Bronchial epithelial cell (primary cell): ENCODE results near the gene NFIC. TPM values are rescaled to one million over a fixed set of nuclear protein-coding genes. Genes with fewer than 3 reads are reported as not detected.
A peak's percentile ranks its signal among the peaks of the same experiment; 100 is the strongest.
"Not testable (repeated sequence)": the region's sequence is repeated elsewhere in the genome, so short reads cannot be mapped to it uniquely, and the experiment has no call there.

Experiments used
- DNase-seq: peaks from one replicate; pipeline ENCODE4 v3.0.0-alpha.2; 2010; ENCODE audit warnings: low read depth
- FAIRE-seq: peaks from 2 replicates; lab custom pipeline; 2011; peaks lifted over from hg19 to GRCh38; lab: Jason Lieb, UNC
- H3K27me3 ChIP-seq: 2 replicates; pipeline ENCODE4 v1.5.1; 2011; ENCODE audit warnings: low read length; ENCODE audit not compliant: control insufficient read depth, insufficient read depth
- H3K36me3 ChIP-seq: 2 replicates; pipeline ENCODE4 v1.5.1; 2011; ENCODE audit warnings: low read length; ENCODE audit not compliant: control insufficient read depth, insufficient read depth
- H3K4me3 ChIP-seq: 2 replicates; pipeline ENCODE4 v1.5.1; 2011; ENCODE audit warnings: mild to moderate bottlenecking, low read depth, low read length, control low read depth
- total RNA-seq: library from RNA; depleted of rRNA; stranded (reverse); fragments of >200 nt; gene quantifications from 2 replicates; pipeline ENCODE4 v1.2.1, GENCODE V29; 2014
- TF ChIP-seq, protein P1 (sequence below): IDR thresholded peaks from 2 replicates; pipeline ENCODE4 v1.5.1; 2011; ENCODE audit warnings: mild to moderate bottlenecking, moderate library complexity, low read length, control low read depth, inconsistent platforms; ENCODE audit not compliant: insufficient read depth, severe bottlenecking

Gene NFIC
- total RNA-seq, 1 donor from 2014 or later: 17.6 TPM

DNA sequence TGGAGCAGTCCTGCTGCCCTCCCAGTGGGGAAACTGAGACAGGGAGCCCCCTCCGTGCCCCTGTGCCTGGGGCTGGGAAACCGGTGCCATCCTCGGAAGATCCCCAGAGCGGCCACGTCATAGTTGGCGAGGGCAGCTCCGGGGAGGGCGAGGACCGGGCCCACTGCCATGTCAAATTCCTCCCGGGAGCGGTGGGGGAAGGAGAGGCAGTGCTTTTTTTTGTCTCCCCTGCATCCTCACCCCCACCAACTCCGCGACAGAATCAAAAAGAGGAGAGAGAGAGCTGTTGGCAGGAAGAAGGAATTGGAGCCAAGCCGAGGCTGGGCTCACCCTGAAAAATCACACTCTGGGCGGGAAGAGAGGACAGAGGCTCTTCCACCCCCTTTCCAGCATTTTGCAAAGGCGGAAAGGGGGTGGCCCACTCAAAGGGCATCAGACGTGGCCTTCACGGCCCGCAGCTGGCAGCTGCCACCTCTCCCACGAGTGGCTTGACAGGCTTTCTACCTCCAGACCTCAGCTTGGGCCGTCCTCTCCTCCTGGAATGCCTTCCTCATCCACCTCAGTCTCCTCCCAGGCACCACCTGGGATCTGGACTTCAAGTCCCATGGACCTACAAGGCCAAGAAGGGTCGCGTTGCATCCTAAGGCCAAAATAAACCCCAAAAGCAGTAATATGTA, 19.6 kb upstream of the NFIC start:
- no peak overlapping the region for H3K4me3 ChIP-seq
- DNase-seq: no peak
- H3K27me3 ChIP-seq: peaks cover 3% of the 10 kb centered on the region
- FAIRE-seq: no peak
- H3K36me3 ChIP-seq: no peaks in the 10 kb centered on the region
- TF ChIP-seq, protein P1, sequence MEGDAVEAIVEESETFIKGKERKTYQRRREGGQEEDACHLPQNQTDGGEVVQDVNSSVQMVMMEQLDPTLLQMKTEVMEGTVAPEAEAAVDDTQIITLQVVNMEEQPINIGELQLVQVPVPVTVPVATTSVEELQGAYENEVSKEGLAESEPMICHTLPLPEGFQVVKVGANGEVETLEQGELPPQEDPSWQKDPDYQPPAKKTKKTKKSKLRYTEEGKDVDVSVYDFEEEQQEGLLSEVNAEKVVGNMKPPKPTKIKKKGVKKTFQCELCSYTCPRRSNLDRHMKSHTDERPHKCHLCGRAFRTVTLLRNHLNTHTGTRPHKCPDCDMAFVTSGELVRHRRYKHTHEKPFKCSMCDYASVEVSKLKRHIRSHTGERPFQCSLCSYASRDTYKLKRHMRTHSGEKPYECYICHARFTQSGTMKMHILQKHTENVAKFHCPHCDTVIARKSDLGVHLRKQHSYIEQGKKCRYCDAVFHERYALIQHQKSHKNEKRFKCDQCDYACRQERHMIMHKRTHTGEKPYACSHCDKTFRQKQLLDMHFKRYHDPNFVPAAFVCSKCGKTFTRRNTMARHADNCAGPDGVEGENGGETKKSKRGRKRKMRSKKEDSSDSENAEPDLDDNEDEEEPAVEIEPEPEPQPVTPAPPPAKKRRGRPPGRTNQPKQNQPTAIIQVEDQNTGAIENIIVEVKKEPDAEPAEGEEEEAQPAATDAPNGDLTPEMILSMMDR: no peak

DNA sequence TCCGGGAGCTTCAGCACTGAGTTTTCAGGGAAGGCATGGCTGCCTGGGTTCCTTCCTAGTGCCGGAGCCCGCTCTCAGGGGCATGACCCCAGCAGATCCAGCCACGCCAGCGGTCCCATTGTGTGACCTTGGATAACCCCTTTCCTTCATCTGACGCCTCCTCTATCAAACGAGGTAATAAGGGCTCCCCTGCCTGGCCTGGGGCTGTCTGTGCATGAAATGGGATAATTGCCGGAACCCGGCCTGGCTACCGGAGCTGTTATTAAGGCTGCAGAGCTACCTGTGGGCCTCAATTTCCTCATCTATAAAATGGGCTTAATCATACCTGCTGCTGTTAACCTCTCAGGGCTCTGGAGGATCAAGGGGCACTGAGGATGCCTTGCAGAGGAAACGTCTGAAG, 18.3 kb upstream of the NFIC start:
- DNase-seq (no peak), FAIRE-seq (no peak)
- H3K36me3 ChIP-seq: no peaks in the 10 kb centered on the region
- TF ChIP-seq, protein P1: no peak
- peaks cover 3% of the 10 kb centered on the region for H3K27me3 ChIP-seq
- no peak overlapping the region for H3K4me3 ChIP-seq

DNA sequence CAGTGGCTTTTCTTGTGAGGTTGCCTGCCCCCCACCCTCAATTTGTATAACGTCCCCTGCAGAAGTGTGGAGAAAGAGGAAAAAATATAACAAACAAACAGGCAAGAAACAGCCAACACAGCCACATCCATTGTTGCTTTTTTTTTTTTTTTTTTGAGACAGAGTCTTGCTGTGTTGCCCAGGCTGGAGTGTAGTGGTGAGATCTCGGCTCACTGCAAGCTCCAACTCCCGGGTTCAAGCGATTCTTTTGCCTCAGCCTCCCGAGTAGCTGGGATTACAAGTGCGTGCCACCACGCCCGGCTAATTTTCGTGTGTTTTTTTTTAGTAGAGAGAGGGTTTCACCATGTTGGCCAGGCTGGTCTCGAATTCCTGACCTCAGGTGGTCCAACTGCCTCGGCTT, 17.9 kb upstream of the NFIC start:
- not testable (repeated sequence) for H3K27me3 ChIP-seq, H3K36me3 ChIP-seq, FAIRE-seq, DNase-seq, H3K4me3 ChIP-seq

DNA sequence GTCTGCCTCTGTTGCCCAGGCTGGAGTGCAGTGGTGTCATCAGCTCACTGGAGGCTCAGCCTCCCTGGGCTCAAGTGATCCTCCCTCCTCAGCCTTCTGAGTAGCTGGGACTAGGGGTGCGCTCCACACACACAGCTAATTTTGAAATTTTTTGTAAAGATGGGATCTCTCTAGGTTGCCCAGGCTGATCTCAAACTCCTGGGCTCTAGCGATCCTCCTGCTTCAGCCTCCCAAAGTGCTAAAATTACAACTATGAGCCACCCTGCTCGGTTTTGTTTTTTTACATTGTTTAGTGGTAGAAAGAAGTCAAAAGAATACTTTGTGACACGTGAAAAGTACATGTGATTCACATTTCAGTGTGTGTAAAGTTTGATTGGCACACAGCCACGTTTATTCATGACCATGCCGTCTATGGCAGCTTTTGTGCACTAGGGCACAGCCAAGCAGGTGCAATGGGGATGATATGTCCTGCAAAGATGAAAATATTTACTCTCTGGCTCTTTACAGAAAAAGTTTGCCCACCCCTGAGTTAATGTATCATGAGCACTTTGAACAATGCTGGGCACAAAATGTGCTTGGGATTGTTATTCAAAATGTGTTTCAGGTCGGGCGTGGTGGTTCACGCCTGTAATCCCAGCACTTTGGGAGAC, 16.2 kb upstream of the NFIC start:
- DNase-seq (peak; percentile 62), FAIRE-seq (no peak)
- no peak overlapping the region for H3K4me3 ChIP-seq
- peaks cover 3% of the 10 kb centered on the region for H3K27me3 ChIP-seq
- no peaks in the 10 kb centered on the region for H3K36me3 ChIP-seq
- TF ChIP-seq, protein P1: no peak

DNA sequence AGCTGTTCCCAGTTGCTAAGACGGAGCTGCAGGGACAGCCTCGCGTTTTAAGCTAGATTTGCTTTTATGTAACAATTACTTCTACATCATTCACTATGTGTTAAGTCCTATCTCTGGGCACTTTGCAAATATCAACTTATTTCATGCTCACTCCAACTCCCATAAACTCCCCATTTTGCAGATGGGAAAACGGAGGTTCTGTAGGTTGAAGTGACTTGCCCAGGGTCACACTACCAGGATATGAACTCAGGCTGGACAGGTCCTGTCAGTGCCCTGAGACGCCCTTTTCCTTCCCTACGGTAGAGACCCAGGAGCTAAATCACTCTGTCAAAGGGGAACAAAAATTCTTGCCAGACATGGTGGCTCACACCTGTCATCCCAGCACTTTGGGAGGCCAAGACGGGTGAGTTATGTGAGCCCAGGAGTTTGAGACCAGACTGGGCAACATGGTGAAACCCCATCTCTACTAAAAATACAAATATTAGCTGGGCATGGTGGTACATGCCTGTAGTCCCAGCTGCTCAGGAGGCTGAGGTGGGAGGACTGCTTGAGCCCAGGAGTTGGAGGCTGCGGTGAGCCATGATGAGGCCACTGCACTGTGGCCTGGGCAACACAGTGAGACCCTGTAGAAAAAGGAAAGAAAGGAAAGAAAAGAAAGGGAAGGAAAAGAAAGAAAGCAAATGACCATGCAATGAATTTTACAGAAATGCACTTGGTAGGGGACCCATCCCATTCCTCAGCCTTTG, 14.5 kb upstream of the NFIC start:
- no peaks in the 10 kb centered on the region for H3K36me3 ChIP-seq

DNA sequence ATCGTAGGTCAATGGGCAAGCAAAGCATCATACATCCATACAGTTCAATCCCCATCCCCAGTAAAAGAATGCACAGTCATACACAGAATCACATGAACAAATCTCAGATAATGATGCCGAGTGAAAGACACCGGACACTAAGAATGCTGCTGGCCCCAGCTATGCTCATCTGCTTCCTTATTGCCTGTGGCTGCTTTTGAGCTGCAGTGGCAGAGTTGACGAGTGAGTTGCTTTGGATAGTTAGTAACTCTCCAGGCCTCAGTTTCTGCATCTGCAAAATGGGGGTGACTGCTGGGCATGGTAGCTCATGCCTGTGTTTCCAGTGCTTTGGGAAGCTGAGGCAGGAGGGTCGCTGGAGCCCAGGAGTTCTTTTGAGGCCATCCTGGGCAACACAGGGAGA, 12.9 kb upstream of the NFIC start:
- H3K27me3 ChIP-seq: peaks cover 5% of the 10 kb centered on the region
- TF ChIP-seq, protein P1: no peak
- no peak overlapping the region for H3K4me3 ChIP-seq
- FAIRE-seq (no peak), DNase-seq (no peak)
- no peaks in the 10 kb centered on the region for H3K36me3 ChIP-seq

More for the DNA sequence above, 14.5 kb upstream of the NFIC start:
- FAIRE-seq (no peak), DNase-seq (no peak)
- TF ChIP-seq, protein P1: no peak
- Histone ChIP-seq H3K4me3 (no peak overlapping the region), H3K27me3 (peaks cover 3% of the 10 kb centered on the region)
